HG02943 (cell line): ENCODE data around the gene CHD8.
A peak's percentile ranks its signal among the peaks of the same experiment; 100 is the strongest.

Source experiments
- ATAC-seq: cut with Tn5 transposase; IDR thresholded peaks from one replicate; pipeline ENCODE4 v1.9.1; 2021; ENCODE audit warnings: mild to moderate bottlenecking, low read depth, moderate library complexity; ENCODE audit not compliant: unreplicated experiment

CHD8 gene

GRCh38 chr14:21437063-21437901, 18.6 kb downstream of the CHD8 start:
- ATAC-seq: peak; percentile 98

DNA sequence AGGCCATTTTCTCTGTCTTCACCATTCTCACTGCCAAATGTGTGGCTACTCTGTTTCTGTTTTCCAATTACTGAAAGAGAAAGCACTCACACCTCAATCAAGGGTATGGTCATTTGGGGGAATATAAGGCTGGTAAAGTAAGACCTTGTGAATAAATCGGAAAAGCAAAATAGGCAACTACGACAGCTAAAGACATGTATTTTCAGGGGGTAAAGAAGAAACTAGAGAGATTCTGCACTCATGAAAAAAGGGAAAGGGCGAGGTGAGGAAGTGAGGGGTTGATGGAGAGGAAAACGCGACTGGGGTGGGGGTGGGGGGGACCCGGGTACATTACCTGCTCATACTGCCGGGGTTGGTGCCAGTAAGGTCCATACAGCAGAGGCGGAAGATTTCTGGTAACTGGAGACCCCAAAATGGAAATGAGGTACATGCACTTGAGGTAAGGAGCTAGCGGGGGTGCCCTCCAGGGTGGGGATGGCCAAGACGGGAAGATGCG, 19.3 kb downstream of the CHD8 start:
- ATAC-seq: no peak

DNA sequence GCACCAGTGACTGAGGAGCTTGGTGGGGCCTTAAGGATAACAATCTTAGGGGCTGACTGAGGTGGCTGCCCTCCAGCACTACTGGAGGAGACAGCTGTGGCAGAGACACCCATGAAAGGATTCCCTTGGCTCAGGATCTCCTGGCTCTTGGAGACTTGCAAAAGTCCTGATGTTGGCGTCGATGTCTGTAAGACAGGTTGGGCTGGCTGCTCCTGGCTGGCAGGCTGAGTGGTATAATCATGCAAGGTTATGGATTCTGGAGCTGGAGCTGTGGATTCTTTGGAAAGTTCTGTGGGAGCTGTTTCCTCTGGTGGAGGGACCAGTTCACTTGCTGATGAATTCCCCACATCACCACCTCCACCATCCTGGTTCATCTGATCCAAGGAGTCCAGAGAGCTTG, 24.8 kb downstream of the CHD8 start:
- ATAC-seq: no peak

DNA sequence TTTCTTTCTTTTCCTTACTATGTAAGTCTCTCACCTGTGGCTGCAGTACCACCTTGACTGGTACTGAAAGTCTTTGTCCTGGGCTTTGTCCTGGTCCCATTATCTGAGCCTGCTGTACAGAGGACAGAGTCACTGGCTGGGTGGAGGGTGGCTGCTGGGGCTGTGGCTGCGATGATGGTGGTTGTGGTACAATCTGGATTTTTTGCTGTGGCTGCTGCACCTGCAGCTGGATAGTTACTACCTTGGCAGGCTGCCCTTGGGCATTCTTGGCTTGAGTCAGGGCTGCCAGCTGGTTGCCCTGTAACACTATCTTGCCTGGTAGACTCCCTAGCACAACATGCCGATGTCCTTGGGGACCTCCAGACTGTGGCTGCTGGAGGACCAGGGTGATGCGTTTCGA, 27.0 kb downstream of the CHD8 start:
- no peak for ATAC-seq

GRCh38 chr14:21426692-21427091, 29.2 kb downstream of the CHD8 start:
- no peak for ATAC-seq

DNA sequence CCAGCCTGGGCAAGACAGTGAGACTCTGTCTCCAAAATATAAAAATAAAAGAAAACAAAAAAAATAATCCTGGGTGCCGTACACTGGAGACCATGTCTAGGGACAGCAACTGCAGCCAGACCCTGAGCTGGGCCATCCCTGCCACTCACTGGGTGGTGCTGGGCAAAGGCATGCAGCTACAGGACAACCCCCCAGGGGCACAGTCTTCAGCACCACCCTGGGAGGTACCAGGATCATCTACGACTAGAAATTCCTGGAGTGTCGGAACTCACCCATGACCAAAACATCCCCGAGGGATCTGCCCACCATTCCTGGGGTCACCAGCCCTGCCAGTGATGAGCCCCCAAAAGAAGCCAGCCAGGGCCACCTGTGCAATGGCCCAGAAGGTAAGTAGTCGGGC, 36.4 kb downstream of the CHD8 start:
- ATAC-seq: no peak

GRCh38 chr14:21415329-21415728, 40.6 kb downstream of the CHD8 start:
- ATAC-seq: no peak

DNA sequence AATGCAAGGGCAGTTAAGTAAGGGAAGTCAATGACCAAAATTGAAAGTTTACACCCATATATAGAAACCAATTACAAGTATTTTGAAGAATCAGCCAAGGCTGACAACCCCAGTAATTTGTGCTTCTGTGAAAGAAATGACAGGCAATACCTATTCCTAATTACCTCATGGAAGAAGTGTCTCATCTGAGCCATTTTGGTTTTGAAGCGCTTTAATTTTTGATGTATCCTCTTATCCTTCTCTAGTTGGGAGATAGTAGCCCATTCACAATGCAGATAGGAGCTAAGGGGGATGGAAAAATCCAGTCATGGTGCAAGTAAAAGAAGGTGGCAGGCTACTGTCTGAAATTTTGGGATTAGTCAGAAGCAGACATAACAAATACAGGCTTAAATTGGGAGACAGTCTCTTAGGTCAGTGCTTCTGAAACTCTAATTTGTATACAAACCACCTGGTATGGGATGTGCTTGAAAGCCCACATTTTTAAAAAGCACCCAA, 41.7 kb downstream of the CHD8 start:
- no peak for ATAC-seq

DNA sequence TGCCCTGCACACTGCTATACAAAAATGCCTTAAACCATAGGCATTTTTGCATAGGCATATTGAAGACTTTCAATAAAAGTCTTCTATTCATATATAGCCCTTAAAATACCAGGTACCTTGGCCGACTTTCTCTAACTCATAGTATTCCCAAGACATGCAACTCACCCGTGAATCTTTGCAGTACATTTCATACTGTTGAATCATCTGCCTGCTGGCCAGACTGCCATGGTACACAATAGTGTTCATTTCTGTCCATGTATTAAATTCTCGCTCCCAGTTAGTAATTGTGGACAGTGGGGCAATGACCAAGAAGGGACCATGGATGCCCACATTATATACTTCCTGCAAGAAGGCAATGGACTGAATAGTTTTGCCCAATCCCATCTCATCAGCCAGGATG, 47.8 kb downstream of the CHD8 start:
- no peak for ATAC-seq

- no peak for ATAC-seq
Observed at GRCh38 chr14:21406213-21406612, 49.7 kb downstream of the CHD8 start.

- no peak for ATAC-seq
Observed at GRCh38 chr14:21405097-21405496, 50.8 kb downstream of the CHD8 start.

- no peak for ATAC-seq
Observed at GRCh38 chr14:21399311-21399870, 56.5 kb downstream of the CHD8 start.

DNA sequence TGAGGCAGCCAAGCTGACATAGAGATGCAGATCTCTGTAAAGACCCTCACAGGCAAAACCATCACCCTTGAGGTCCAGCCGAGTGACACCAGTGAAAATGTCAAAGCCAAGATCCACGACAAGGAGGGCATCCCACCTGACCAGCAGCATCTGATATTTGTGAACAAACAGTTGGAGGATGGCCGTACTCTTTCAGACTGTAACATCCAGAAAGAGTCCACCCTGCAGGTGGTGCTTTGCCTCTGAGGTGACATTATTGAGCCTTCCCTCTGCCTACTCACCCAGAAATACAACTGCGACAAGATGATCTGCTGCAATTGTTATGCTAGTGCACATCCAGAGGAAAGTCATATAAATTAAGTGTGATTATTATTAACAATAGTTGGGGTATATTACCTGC, 57.0 kb downstream of the CHD8 start:
- ATAC-seq: no peak

GRCh38 chr14:21395450-21395849, 60.5 kb downstream of the CHD8 start:
- no peak for ATAC-seq

DNA sequence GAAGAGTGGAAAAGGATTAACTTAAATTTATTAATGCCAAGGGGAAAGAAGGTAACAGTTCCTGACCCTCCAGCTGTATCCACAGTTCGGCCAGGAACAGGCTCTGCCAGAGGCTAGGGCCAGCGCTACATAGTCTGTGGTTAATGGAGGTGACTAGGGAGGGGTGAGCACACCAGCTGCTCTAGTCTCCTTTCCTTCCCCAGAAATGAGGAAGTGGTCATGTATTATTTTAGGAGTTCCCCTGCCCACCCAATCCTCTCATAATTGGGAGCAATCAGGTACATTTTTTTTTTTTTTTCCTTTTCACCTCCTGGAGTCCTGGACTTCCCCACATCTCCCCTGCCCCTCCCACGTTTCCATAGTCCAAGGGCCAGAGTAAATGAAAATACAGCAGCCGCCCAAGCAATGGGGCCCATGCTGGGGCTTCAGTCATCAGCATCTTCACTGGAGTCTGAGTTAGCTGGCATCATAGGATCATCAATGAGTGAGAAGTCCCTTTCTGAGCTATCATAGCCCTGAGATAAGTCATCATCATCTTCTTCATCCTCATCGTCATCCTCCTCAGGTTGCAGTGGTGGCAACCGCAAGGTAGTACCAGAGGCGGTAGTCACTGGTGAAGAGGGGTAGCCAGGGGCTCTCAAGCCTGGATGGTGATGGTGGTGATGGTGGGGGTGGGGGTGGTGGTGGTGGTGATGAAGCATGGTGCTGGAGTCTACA, 70.6 kb downstream of the CHD8 start:
- no peak for ATAC-seq

DNA sequence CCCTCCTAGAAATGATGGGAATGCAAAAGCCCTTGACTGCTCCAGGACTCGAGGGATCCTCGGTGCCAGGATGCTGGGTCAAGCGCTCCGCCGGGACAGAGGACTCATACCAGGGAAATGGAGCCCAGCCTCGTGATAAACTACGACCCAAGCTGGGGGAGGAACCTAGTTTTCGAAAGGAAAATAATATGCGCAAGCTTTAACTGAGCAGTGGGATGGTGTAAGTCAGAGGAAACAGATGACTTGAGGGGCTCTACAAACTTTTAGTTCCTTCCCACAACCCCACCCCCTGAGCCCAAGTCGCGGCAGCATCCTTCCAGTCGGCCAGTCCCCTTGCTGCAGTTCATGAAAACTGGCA, 71.5 kb downstream of the CHD8 start:
- ATAC-seq: peak; percentile 24

GRCh38 chr14:21383848-21384493, 72.0 kb downstream of the CHD8 start, which contains the start of gene SUPT16H:
TSS of gene SUPT16H (minus strand) at chr14:21384019. CDS start at chr14:21383927, 92 bp downstream.
- ATAC-seq: peak; percentile 88

DNA sequence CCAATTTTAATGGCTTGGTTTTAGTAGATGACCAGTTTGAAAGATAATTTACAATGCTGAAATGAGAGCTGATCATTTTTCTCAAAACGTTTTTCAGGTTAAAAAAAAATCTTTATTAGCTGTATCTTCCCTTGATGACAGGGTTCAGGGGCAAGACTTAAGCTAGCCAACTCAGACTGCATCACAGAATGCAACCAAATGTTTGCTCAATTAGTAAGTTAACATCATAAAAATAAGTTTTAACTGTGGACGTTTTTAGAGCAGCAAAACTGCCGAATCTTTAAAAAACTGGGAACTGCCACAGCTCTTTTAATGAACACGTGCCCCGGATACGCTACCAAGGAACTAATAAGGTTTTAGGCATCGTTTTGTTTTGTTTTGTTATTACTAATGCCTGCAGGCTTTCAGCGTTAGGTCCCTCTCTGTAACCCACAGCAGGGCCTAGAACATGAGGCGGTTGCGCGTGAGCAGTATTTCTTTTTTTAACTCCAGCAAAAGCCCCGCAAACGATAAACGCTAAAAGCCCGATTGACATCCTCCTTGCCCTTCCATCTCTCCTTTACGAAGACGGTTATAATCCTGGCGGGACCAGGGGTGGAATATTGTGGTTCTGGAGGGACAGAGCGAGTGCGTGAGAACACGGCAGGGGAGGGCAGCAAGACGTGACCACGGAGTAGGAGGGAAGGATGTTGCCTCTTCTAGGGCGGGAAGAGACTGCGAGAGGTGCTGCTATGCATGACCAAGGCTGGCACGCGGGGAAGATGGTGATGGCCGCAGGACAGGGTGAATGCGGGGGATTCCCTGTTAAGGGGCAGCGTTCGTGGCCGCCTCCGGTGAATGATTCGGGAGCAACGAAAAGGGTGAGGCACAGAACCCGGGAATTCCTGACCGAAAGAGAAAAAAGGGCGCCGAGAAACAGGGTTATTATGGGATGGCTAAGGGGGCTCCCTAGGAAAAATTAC, 72.8 kb downstream of the CHD8 start:
- ATAC-seq: no peak

DNA sequence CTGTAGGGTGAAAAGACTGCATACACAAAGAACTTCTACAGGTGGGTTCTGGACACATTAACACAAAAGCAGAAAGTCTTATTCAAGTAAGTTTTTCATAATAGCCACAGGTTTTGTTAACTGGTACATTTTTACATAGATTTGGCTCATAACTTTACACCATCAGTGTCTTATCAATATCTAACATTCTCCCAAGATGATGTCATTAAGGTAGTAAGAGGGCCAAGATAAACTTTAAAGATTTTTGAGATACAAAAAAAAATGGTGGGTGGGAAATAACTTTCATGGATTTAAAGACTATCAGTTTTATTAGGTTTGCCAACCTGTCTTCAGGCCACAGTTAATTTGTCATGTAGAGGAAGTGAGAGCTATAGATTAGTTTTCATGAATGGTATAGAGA, 73.8 kb downstream of the CHD8 start:
- no peak for ATAC-seq

- ATAC-seq: no peak
Observed at GRCh38 chr14:21379338-21379737, 76.6 kb downstream of the CHD8 start.
